HG03571 (cell line): ENCODE data around the gene PAIP2B.
"Not testable (repeated sequence)": the region's sequence is repeated elsewhere in the genome, so short reads cannot be mapped to it uniquely, and the experiment has no call there.

Experiments
- ATAC-seq: cut with Tn5 transposase; IDR thresholded peaks from one replicate; pipeline ENCODE4 v1.9.1; 2021; ENCODE audit not compliant: unreplicated experiment

PAIP2B gene

GRCh38 chr2:71220743-71221142 is 6.2 kb downstream of the PAIP2B start:
- no peak for ATAC-seq

- no peak for ATAC-seq
Measured at GRCh38 chr2:71216501-71216900, 10.4 kb downstream of the PAIP2B start.

GRCh38 chr2:71215447-71215846 is 11.5 kb downstream of the PAIP2B start:
- ATAC-seq, result no peak

GRCh38 chr2:71212336-71212735 is 14.6 kb downstream of the PAIP2B start:
- no peak for ATAC-seq

GRCh38 chr2:71210292-71210691 is 16.6 kb downstream of the PAIP2B start:
- no peak for ATAC-seq

GRCh38 chr2:71208756-71209155 is 18.1 kb downstream of the PAIP2B start:
- ATAC-seq, result no peak

GRCh38 chr2:71207601-71208000 is 19.3 kb downstream of the PAIP2B start:
- ATAC-seq, result no peak

GRCh38 chr2:71206271-71206670 is 20.6 kb downstream of the PAIP2B start:
- ATAC-seq, result no peak

- no peak for ATAC-seq
Measured at GRCh38 chr2:71191570-71191943, 35.3 kb downstream of the PAIP2B start.

- no peak for ATAC-seq
Measured at GRCh38 chr2:71190656-71191569, 36.0 kb downstream of the PAIP2B start.

- no peak for ATAC-seq
Measured at GRCh38 chr2:71187589-71187988, 39.3 kb downstream of the PAIP2B start.

- ATAC-seq, result no peak
Measured at GRCh38 chr2:71186973-71187372, 39.9 kb downstream of the PAIP2B start.

GRCh38 chr2:71183306-71184115 is 43.4 kb downstream of the PAIP2B start:
- not testable (repeated sequence) for ATAC-seq

GRCh38 chr2:71181316-71181715 is 45.6 kb downstream of the PAIP2B start:
- ATAC-seq, result no peak

- not testable (repeated sequence) for ATAC-seq
Measured at GRCh38 chr2:71178836-71179235, 48.1 kb downstream of the PAIP2B start.

- ATAC-seq, result no peak
Measured at GRCh38 chr2:71174207-71174606, 52.7 kb downstream of the PAIP2B start.

GRCh38 chr2:71173096-71173495 is 53.8 kb downstream of the PAIP2B start:
- ATAC-seq, result no peak

GRCh38 chr2:71166812-71167211 is 60.1 kb downstream of the PAIP2B start:
- ATAC-seq, result no peak

GRCh38 chr2:71157124-71157793 is 69.6 kb downstream of the PAIP2B start:
- ATAC-seq, result no peak

GRCh38 chr2:71156573-71156972 is 70.3 kb downstream of the PAIP2B start:
- ATAC-seq, result no peak

GRCh38 chr2:71155846-71156245 is 71.1 kb downstream of the PAIP2B start:
- no peak for ATAC-seq
